ENCODE data around the gene TXNL1. TPM values are rescaled to one million over a fixed set of nuclear protein-coding genes. Genes with fewer than 3 reads are reported as not detected.

Gene TXNL1
- total and polyA plus RNA-seq, 2 donors (not counting 1 experiment from before 2014, with no cell fraction given) = 25.4 to 103 TPM

DNA sequence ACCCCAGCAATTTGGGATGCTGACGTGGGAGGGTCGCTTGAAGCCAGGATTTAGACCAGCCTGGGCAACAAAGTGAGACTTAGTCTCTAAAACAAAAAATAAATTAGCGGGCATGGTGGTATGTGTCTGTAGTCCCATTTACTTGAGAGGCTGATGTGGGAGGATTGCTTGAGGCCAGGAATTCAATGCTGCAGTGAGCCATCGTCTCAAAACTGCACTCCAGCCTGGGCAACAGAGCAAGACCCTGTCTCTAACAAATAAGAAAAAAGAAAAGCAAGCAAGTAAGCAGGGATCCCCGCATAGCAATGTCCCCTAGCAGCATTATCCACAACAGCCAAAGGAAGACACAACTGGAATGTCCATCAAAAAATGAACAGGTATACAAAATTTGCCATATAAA lies 3.4 kb downstream of the TXNL1 start:
- no peaks in the 10 kb centered on the region for H3K36me3 ChIP-seq (ENCODE audit: control insufficient read depth, insufficient read depth, low read length)
- no peaks in the 10 kb centered on the region for H3K27me3 ChIP-seq (ENCODE audit: control insufficient read depth, insufficient read depth, low read length)
- peaks cover 2% of the 10 kb centered on the region for H3K4me1 ChIP-seq (ENCODE audit: control insufficient read depth, extremely low read depth, insufficient read depth, low read length)
- H3K4me3 ChIP-seq (replicated peaks in 1 of 4; ENCODE audit: control extremely low read depth in 1 of 4, insufficient read depth in 1 of 4, low read depth in 3 of 4, low read length in 4 of 4) = no peak overlapping the region
- peaks cover 1% of the 10 kb centered on the region for H4K20me1 ChIP-seq (ENCODE audit: control insufficient read depth, extremely low read depth, insufficient read depth, low read length)
- H3K4me2 ChIP-seq (ENCODE audit: extremely low read depth, insufficient read depth, low read length) = no peak overlapping the region
- no peak overlapping the region for H3K27ac ChIP-seq (ENCODE audit: insufficient read depth, low read length)
- no peak overlapping the region for H2AFZ ChIP-seq (ENCODE audit: low read length)
- TF ChIP-seq EZH2 (IDR thresholded peaks at IDR 0.05; ENCODE audit: low read length, missing control alignments) = no peak
- no peak for TF ChIP-seq CTCF (conservative IDR thresholded peaks at IDR 0.05 in 1 of 2, IDR thresholded peaks at IDR 0.05 in 1 of 2; ENCODE audit: low read depth in 1 of 2, low read length in 2 of 2)
- no peaks in the 10 kb centered on the region for H3K9me3 ChIP-seq (ENCODE audit: control insufficient read depth, insufficient read depth, low read depth, low read length)
- H3K9ac ChIP-seq (ENCODE audit: insufficient read depth, low read length) = no peak overlapping the region
- peaks cover 82% of the 10 kb centered on the region for H3K79me2 ChIP-seq (ENCODE audit: control insufficient read depth, insufficient read depth, low read length)
- no peak for DNase-seq (ENCODE audit: low read depth in 2 of 2)

- Histone ChIP-seq H3K4me2 (ENCODE audit: extremely low read depth, insufficient read depth, low read length) (no peak overlapping the region), H3K4me1 (ENCODE audit: control insufficient read depth, extremely low read depth, insufficient read depth, low read length) (no peaks in the 10 kb centered on the region), H2AFZ (ENCODE audit: low read length) (no peak overlapping the region), H3K4me3 (replicated peaks in 1 of 4; ENCODE audit: control extremely low read depth in 1 of 4, insufficient read depth in 1 of 4, low read depth in 3 of 4, low read length in 4 of 4) (no peak overlapping the region), H3K27ac (ENCODE audit: insufficient read depth, low read length) (no peak overlapping the region), H4K20me1 (ENCODE audit: control insufficient read depth, extremely low read depth, insufficient read depth, low read length) (peaks cover 1% of the 10 kb centered on the region), H3K79me2 (ENCODE audit: control insufficient read depth, insufficient read depth, low read length) (peaks cover 97% of the 10 kb centered on the region), H3K9me3 (ENCODE audit: control insufficient read depth, insufficient read depth, low read depth, low read length) (no peaks in the 10 kb centered on the region), H3K27me3 (ENCODE audit: control insufficient read depth, insufficient read depth, low read length) (no peaks in the 10 kb centered on the region), H3K9ac (ENCODE audit: insufficient read depth, low read length) (no peak overlapping the region), H3K36me3 (ENCODE audit: control insufficient read depth, insufficient read depth, low read length) (no peaks in the 10 kb centered on the region)
- TF ChIP-seq CTCF (conservative IDR thresholded peaks at IDR 0.05 in 1 of 2, IDR thresholded peaks at IDR 0.05 in 1 of 2; ENCODE audit: low read depth in 1 of 2, low read length in 2 of 2) (no peak), EZH2 (IDR thresholded peaks at IDR 0.05; ENCODE audit: low read length, missing control alignments) (no peak)
- DNase-seq (ENCODE audit: low read depth in 2 of 2) = no peak
Measured at GRCh38 chr18:56632070-56633022, 6.0 kb downstream of the TXNL1 start.

- Histone ChIP-seq H3K27me3 (ENCODE audit: control insufficient read depth, insufficient read depth, low read length) (no peaks in the 10 kb centered on the region), H3K36me3 (ENCODE audit: control insufficient read depth, insufficient read depth, low read length) (no peaks in the 10 kb centered on the region), H3K27ac (ENCODE audit: insufficient read depth, low read length) (no peak overlapping the region), H3K79me2 (ENCODE audit: control insufficient read depth, insufficient read depth, low read length) (peaks cover 78% of the 10 kb centered on the region), H3K9ac (ENCODE audit: insufficient read depth, low read length) (no peak overlapping the region), H2AFZ (ENCODE audit: low read length) (no peak overlapping the region), H4K20me1 (ENCODE audit: control insufficient read depth, extremely low read depth, insufficient read depth, low read length) (peaks cover 2% of the 10 kb centered on the region), H3K9me3 (ENCODE audit: control insufficient read depth, insufficient read depth, low read depth, low read length) (no peaks in the 10 kb centered on the region), H3K4me2 (ENCODE audit: extremely low read depth, insufficient read depth, low read length) (no peak overlapping the region), H3K4me1 (ENCODE audit: control insufficient read depth, extremely low read depth, insufficient read depth, low read length) (no peaks in the 10 kb centered on the region), H3K4me3 (replicated peaks in 1 of 4; ENCODE audit: control extremely low read depth in 1 of 4, insufficient read depth in 1 of 4, low read depth in 3 of 4, low read length in 4 of 4) (no peak overlapping the region)
- TF ChIP-seq EZH2 (IDR thresholded peaks at IDR 0.05; ENCODE audit: low read length, missing control alignments) = no peak
- no peak for TF ChIP-seq CTCF (conservative IDR thresholded peaks at IDR 0.05 in 1 of 2, IDR thresholded peaks at IDR 0.05 in 1 of 2; ENCODE audit: low read depth in 1 of 2, low read length in 2 of 2)
- DNase-seq (ENCODE audit: low read depth in 2 of 2) = no peak
Measured at GRCh38 chr18:56627991-56628390, 10.4 kb downstream of the TXNL1 start.

Measured in fibroblast of lung (primary cell).